GM12892 (cell line): ENCODE results near the gene CKS1B.

Experiments used
- DNase-seq: peaks from one replicate; pipeline ENCODE4 v3.0.0; 2011; ENCODE audit not compliant: insufficient read length
- FAIRE-seq: peaks from 2 replicates; lab custom pipeline; 2011; peaks lifted over from hg19 to GRCh38; lab: Jason Lieb, UNC
- POLR2A ChIP-seq: IDR thresholded peaks from 2 replicates; pipeline ENCODE4 v1.6.1; 2011; ENCODE audit warnings: low read depth, low read length, control low read depth
- POLR2AphosphoS5 ChIP-seq: IDR thresholded peaks from 2 replicates; pipeline ENCODE4 v1.6.1; 2011; ENCODE audit warnings: low read depth, low read length, control low read depth
- TAF1 ChIP-seq: IDR thresholded peaks from 2 replicates; pipeline ENCODE4 v1.6.1; 2011; ENCODE audit warnings: low read depth, mild to moderate bottlenecking, control low read depth, low read length, borderline replicate concordance

CKS1B gene

GRCh38 chr1:155003227-155003765 lies 28.8 kb downstream of the CKS1B start:
- DNase-seq = no peak
- no peak for TF ChIP-seq TAF1
- TF ChIP-seq POLR2A = no peak
- no peak for TF ChIP-seq POLR2AphosphoS5
- FAIRE-seq = no peak

- TF ChIP-seq TAF1 = no peak
- DNase-seq = no peak
- FAIRE-seq = peak; percentile 78
Measured at GRCh38 chr1:155003766-155004351, 29.4 kb downstream of the CKS1B start.

- DNase-seq = no peak
- FAIRE-seq = no peak
- TF ChIP-seq TAF1 (no peak), POLR2A (no peak)
Measured at GRCh38 chr1:155004352-155005075, 30.0 kb downstream of the CKS1B start.

GRCh38 chr1:155005076-155006011 lies 30.9 kb downstream of the CKS1B start:
- FAIRE-seq (peak; percentile 17), DNase-seq (no peak)
- TF ChIP-seq POLR2AphosphoS5 (no peak), TAF1 (no peak), POLR2A (no peak)

GRCh38 chr1:155006601-155007101 lies 32.2 kb downstream of the CKS1B start:
- FAIRE-seq (peak; percentile 89), DNase-seq (no peak)
- TF ChIP-seq TAF1 = no peak
- no peak for TF ChIP-seq POLR2A
- no peak for TF ChIP-seq POLR2AphosphoS5

GRCh38 chr1:155007251-155007828 lies 32.9 kb downstream of the CKS1B start:
- no peak for TF ChIP-seq TAF1
- TF ChIP-seq POLR2A = no peak
- no peak for TF ChIP-seq POLR2AphosphoS5
- no peak for DNase-seq
- FAIRE-seq = no peak

GRCh38 chr1:155008015-155008941 lies 33.8 kb downstream of the CKS1B start:
- DNase-seq = no peak
- no peak for TF ChIP-seq POLR2A
- TF ChIP-seq TAF1 = no peak
- TF ChIP-seq POLR2AphosphoS5 = no peak
- FAIRE-seq = no peak

GRCh38 chr1:155009221-155009711 lies 34.8 kb downstream of the CKS1B start:
- no peak for DNase-seq
- no peak for FAIRE-seq
- TF ChIP-seq TAF1 (no peak), POLR2A (no peak), POLR2AphosphoS5 (no peak)

- no peak for FAIRE-seq
- no peak for DNase-seq
Measured at GRCh38 chr1:155009742-155010141, 35.3 kb downstream of the CKS1B start.

GRCh38 chr1:155010211-155010918 lies 35.9 kb downstream of the CKS1B start:
- no peak for DNase-seq
- no peak for TF ChIP-seq POLR2A
- TF ChIP-seq POLR2AphosphoS5 = no peak
- TF ChIP-seq TAF1 = no peak
- FAIRE-seq = no peak

More at GRCh38 chr1:155009742-155010141, 35.3 kb downstream of the CKS1B start:
- TF ChIP-seq POLR2AphosphoS5 (no peak), POLR2A (no peak), TAF1 (no peak)
